ENCODE data around the gene HS6ST1. TPM values are rescaled to one million over a fixed set of nuclear protein-coding genes. Genes with fewer than 3 reads are reported as not detected.
A peak's percentile ranks its signal among the peaks of the same experiment; 100 is the strongest.

The HS6ST1 gene
- total and polyA plus RNA-seq, 7 experiments from 2014 or later: 1.6 to 14.3 (median 11.3) TPM

DNA sequence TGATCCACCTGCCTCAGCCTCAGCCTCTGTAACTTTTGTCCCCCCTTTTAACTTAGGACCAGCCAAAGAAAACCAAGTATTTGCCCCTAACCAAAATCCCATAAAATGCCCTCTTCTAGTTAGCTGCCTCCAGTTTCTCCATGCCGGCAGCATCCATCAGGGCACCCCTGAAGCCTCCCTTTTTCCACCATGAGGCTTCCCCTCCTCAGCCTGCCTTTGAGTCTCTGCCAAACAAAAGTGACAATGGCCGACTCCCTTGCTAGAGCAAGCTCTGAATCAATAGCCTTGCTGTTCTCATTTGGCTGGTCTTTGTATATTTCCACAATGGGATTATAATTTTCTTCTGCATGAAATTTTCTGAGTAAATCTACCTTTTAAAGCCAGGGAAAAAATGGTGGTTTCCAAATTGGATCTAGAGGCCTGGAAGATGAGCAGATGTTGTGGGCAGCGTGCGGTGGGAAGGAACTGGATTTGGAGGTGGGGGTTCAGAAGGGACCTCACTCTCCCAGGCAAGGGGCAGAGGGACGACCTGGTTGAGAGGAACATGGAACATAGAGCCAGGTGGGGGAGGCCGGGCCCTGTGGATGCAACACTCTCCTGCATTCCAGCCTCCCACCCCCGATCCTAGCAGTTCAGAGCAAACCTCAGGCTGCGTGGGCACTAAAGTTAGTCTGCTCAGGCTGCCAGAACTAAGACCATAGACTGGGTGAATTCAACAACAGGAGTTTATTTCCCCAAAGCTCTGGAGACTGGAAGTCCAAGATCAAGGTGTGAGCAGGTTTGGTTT, 80.6 kb downstream of the HS6ST1 start:
- H3K36me3 Mint-ChIP-seq: no peaks in the 10 kb centered on the region
- Histone ChIP-seq H3K4me3 (ENCODE audit: low read length) (no peak overlapping the region), H3K9me3 (ENCODE audit: control insufficient read depth in 2 of 3, low read length in 3 of 3) (no peaks in the 10 kb centered on the region), H3K36me3 (ENCODE audit: control insufficient read depth in 2 of 3, insufficient read depth in 3 of 3, low read length in 3 of 3) (no peaks in the 10 kb centered on the region), H3K27ac (ENCODE audit: low read depth, low read length) (no peak overlapping the region), H3K4me1 (ENCODE audit: control insufficient read depth in 2 of 2, insufficient read depth in 2 of 2, low read length in 2 of 2) (no peaks in the 10 kb centered on the region), H3K27me3 (ENCODE audit: control insufficient read depth in 2 of 2, insufficient read depth in 2 of 2, low read length in 2 of 2) (no peaks in the 10 kb centered on the region)
- H3K27me3 Mint-ChIP-seq: peaks cover 0 to 8% (median 4%) of the 10 kb centered on the region in 5 donors
- H3K4me1 Mint-ChIP-seq: peaks cover 0 to 6% (median 3%) of the 10 kb centered on the region in 7 donors
- DNase-seq (no peak), ATAC-seq (no peak)
- POLR2A ChIA-PET: no interaction called here
- intact Hi-C loops (cut with micrococcal nuclease): loop anchor here in 1 of 2 donors (10.0 kb wide), 1 partner anchor 343 kb away; no protein-coding TSS in a partner anchor
- CTCF ChIA-PET: no interaction called here
- no peaks in the 10 kb centered on the region for H3K9me3 Mint-ChIP-seq
- H3K27ac Mint-ChIP-seq: no peak overlapping the region
- H3K4me3 Mint-ChIP-seq: no peak overlapping the region

DNA sequence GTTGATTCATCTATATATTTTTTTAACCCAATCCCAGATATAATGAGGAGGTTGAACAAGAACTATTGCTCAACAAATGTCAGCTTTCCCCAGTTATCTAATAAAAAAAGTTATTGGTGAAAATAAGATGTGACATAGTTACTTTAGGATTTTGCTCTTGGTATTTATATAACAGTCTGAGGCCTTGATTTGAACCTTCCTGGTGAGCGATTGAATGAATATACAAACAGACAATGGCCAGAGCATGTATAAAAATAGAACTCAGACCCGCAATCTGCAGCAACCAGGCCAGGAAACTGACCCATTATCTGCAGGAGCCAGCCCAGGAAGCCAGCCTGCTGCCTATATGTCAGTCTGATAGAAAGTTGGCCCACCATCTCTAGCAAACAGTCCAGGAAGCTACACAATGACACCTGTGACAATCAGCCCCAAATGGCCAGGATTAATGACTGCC, 81.6 kb downstream of the HS6ST1 start:
- POLR2A ChIA-PET: interaction anchor here (0.6 kb wide), 1 partner anchor 39 kb away, joined by 5 read pairs; no protein-coding TSS in a partner anchor
- peaks cover 0 to 8% (median 4%) of the 10 kb centered on the region in 5 donors for H3K27me3 Mint-ChIP-seq
- Histone ChIP-seq H3K4me3 (ENCODE audit: low read length) (no peak overlapping the region), H3K27ac (ENCODE audit: low read depth, low read length) (no peak overlapping the region), H3K27me3 (ENCODE audit: control insufficient read depth in 2 of 2, insufficient read depth in 2 of 2, low read length in 2 of 2) (no peaks in the 10 kb centered on the region), H3K9me3 (ENCODE audit: control insufficient read depth in 2 of 3, low read length in 3 of 3) (no peaks in the 10 kb centered on the region), H3K36me3 (ENCODE audit: control insufficient read depth in 2 of 3, insufficient read depth in 3 of 3, low read length in 3 of 3) (no peaks in the 10 kb centered on the region), H3K4me1 (ENCODE audit: control insufficient read depth in 2 of 2, insufficient read depth in 2 of 2, low read length in 2 of 2) (no peaks in the 10 kb centered on the region)
- H3K36me3 Mint-ChIP-seq: no peaks in the 10 kb centered on the region
- H3K27ac Mint-ChIP-seq: no peak overlapping the region
- CTCF ChIA-PET: no interaction called here
- intact Hi-C loops (cut with micrococcal nuclease): loop anchor here in 1 of 2 donors (10.0 kb wide), 1 partner anchor 342 kb away; no protein-coding TSS in a partner anchor
- H3K4me3 Mint-ChIP-seq: no peak overlapping the region
- no peak for ATAC-seq
- no peak for DNase-seq
- peaks cover 0 to 6% (median 4%) of the 10 kb centered on the region in 7 donors for H3K4me1 Mint-ChIP-seq
- no peaks in the 10 kb centered on the region for H3K9me3 Mint-ChIP-seq

DNA sequence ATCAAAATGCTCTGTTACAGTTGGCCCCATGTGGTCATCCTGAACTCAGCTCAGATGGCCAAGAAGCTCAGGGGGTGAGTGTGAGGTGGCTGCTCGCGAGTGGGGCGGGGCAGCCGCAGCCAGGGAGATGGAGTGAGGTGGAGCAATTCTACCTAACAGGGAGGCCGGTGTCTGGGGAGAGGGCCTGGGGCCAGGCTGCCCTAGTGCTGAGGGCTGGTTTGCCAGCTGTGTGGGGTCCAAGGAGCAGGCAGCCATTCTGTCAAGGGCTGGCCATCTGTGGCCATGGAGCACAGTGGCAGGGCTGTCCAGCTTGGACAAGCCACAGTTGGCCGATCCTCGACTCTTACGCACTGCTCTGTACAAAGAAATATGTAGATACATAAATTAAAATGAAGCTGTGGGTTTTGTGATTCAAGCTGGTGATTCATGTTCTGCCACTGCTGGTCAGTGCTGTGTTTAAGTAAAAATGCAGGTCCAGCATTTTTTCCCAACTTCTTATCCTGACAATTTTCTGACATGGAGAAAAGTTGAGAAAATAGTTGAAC, 82.1 kb downstream of the HS6ST1 start:
- H3K36me3 ChIP-seq (ENCODE audit: control insufficient read depth in 2 of 3, insufficient read depth in 3 of 3, low read length in 3 of 3): no peaks in the 10 kb centered on the region
- H3K27ac Mint-ChIP-seq: no peak overlapping the region
- H3K27me3 Mint-ChIP-seq: peaks cover 0 to 10% (median 4%) of the 10 kb centered on the region in 5 donors
- H3K27me3 ChIP-seq (ENCODE audit: control insufficient read depth in 2 of 2, insufficient read depth in 2 of 2, low read length in 2 of 2): no peaks in the 10 kb centered on the region
- H3K4me1 ChIP-seq (ENCODE audit: control insufficient read depth in 2 of 2, insufficient read depth in 2 of 2, low read length in 2 of 2): no peaks in the 10 kb centered on the region
- H3K9me3 Mint-ChIP-seq: no peaks in the 10 kb centered on the region
- no peak overlapping the region for H3K4me3 Mint-ChIP-seq
- peaks cover 0 to 6% (median 4%) of the 10 kb centered on the region in 7 donors for H3K4me1 Mint-ChIP-seq
- ChIA-PET CTCF (no interaction called here), POLR2A (interaction anchor here (0.6 kb wide), 1 partner anchor 40 kb away, joined by 5 read pairs; no protein-coding TSS in a partner anchor)
- no peaks in the 10 kb centered on the region for H3K36me3 Mint-ChIP-seq
- H3K27ac ChIP-seq (ENCODE audit: low read depth, low read length): no peak overlapping the region
- ATAC-seq (no peak), DNase-seq (no peak)
- no peak overlapping the region for H3K4me3 ChIP-seq (ENCODE audit: low read length)
- H3K9me3 ChIP-seq (ENCODE audit: control insufficient read depth in 2 of 3, low read length in 3 of 3): no peaks in the 10 kb centered on the region
- intact Hi-C loops (cut with micrococcal nuclease): loop anchor here in 1 of 2 donors (10.0 kb wide), 1 partner anchor 342 kb away; no protein-coding TSS in a partner anchor

DNA sequence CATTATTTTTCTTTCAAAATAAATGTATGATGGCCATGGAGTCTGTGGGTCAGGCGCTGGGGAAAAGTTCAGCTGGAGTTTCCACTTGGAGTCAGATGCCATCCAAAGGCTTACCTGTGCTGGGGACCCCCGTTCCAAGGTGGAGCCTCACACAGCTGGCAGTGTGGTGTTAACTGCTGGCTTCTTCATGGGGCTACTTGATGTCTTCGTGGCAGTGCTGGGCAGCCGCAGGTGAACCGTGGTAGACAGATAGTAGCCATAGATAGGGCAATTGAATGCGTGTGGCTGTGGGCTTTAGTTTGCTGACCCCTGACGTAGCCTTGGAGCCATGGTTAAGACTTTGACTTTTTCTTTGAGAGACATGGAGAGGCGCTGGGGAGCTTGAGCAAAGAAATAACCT, 83.1 kb downstream of the HS6ST1 start:
- ChIA-PET POLR2A (no interaction called here), CTCF (no interaction called here)
- H3K36me3 Mint-ChIP-seq: no peaks in the 10 kb centered on the region
- intact Hi-C loops (cut with micrococcal nuclease): loop anchor here in 1 of 2 donors (10.0 kb wide), 1 partner anchor 341 kb away; no protein-coding TSS in a partner anchor
- Histone ChIP-seq H3K9me3 (ENCODE audit: control insufficient read depth in 2 of 3, low read length in 3 of 3) (no peaks in the 10 kb centered on the region), H3K27ac (ENCODE audit: low read depth, low read length) (no peak overlapping the region), H3K4me3 (ENCODE audit: low read length) (no peak overlapping the region), H3K36me3 (ENCODE audit: control insufficient read depth in 2 of 3, insufficient read depth in 3 of 3, low read length in 3 of 3) (no peaks in the 10 kb centered on the region), H3K4me1 (ENCODE audit: control insufficient read depth in 2 of 2, insufficient read depth in 2 of 2, low read length in 2 of 2) (no peaks in the 10 kb centered on the region), H3K27me3 (ENCODE audit: control insufficient read depth in 2 of 2, insufficient read depth in 2 of 2, low read length in 2 of 2) (no peaks in the 10 kb centered on the region)
- no peaks in the 10 kb centered on the region for H3K9me3 Mint-ChIP-seq
- peaks cover 0 to 6% (median 4%) of the 10 kb centered on the region in 7 donors for H3K4me1 Mint-ChIP-seq
- H3K27ac Mint-ChIP-seq: peak overlapping the region in 1 of 9 donors; percentile 78
- H3K4me3 Mint-ChIP-seq: no peak overlapping the region
- ATAC-seq (no peak), DNase-seq (no peak)
- H3K27me3 Mint-ChIP-seq: peaks cover 0 to 17% (median 4%) of the 10 kb centered on the region in 5 donors

DNA sequence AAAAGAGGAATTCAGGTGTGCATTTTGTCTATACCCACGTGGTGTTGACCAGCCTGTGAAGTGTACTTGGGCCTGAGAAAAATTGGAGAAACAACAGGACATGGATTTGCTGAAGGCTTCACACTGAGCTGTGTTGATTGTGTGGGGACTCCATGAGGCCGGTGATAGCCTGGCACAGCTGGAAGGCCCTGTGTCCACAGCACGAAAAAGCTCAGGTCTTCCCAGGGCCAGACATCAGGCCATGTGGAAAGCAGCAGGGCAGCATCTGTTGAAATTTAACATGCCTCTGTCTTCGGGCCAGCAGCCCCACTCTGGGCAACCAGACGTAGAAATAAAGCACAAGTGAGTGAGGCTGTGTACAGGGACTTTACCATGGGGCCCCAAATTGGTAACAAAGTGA, 84.1 kb downstream of the HS6ST1 start:
- Histone ChIP-seq H3K9me3 (ENCODE audit: control insufficient read depth in 2 of 3, low read length in 3 of 3) (no peaks in the 10 kb centered on the region), H3K4me3 (ENCODE audit: low read length) (no peak overlapping the region), H3K27ac (ENCODE audit: low read depth, low read length) (no peak overlapping the region), H3K36me3 (ENCODE audit: control insufficient read depth in 2 of 3, insufficient read depth in 3 of 3, low read length in 3 of 3) (no peaks in the 10 kb centered on the region), H3K4me1 (ENCODE audit: control insufficient read depth in 2 of 2, insufficient read depth in 2 of 2, low read length in 2 of 2) (no peaks in the 10 kb centered on the region), H3K27me3 (ENCODE audit: control insufficient read depth in 2 of 2, insufficient read depth in 2 of 2, low read length in 2 of 2) (no peaks in the 10 kb centered on the region)
- peaks cover 0 to 6% (median 4%) of the 10 kb centered on the region in 7 donors for H3K4me1 Mint-ChIP-seq
- H3K4me3 Mint-ChIP-seq: peak overlapping the region in 2 of 10 donors; percentile 41
- intact Hi-C loops (cut with micrococcal nuclease): loop anchor here in 1 of 2 donors (5.0 to 10.0 kb wide), 2 partner anchors 83 to 340 kb away; partner anchors contain the start of gene HS6ST1
- no peaks in the 10 kb centered on the region for H3K9me3 Mint-ChIP-seq
- ChIA-PET CTCF (no interaction called here), POLR2A (interaction anchor here (1.1 kb wide), 1 partner anchor 25 kb away, joined by 3 read pairs; no protein-coding TSS in a partner anchor)
- no peak for ATAC-seq
- no peak for DNase-seq
- peaks cover 0 to 21% (median 4%) of the 10 kb centered on the region in 5 donors for H3K27me3 Mint-ChIP-seq
- H3K27ac Mint-ChIP-seq: no peak overlapping the region
- no peaks in the 10 kb centered on the region for H3K36me3 Mint-ChIP-seq

DNA sequence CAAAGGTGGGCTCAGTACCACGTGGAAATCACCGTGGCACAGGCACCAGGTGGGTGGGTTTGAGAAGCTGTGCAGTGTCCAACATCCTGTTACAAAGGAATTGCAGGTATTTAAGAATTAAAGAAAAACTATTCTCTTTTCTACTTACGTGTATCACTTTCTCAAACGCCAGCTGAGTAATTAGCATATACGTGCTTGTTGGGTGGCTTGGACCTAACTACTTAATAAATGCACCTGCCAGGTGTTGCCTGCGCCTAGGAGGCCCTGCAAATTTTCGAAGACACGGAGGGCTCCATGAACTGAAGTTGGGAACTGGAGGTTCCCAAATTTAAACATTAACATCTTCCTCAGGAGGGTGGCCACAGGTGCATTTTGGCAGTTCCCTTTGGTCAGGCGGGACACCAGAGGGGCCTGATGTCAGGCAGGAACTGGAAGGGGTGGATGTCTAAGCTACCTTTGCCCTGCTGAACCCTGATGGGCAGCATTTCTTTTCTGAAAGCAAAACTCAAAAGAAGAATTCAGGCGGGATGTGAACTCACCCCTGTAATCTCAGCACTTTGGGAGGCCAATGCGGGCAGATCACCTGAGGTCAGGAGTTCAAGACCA, 84.8 kb downstream of the HS6ST1 start:
- Histone ChIP-seq H3K36me3 (ENCODE audit: control insufficient read depth in 2 of 3, insufficient read depth in 3 of 3, low read length in 3 of 3) (no peaks in the 10 kb centered on the region), H3K27me3 (ENCODE audit: control insufficient read depth in 2 of 2, insufficient read depth in 2 of 2, low read length in 2 of 2) (no peaks in the 10 kb centered on the region), H3K9me3 (ENCODE audit: control insufficient read depth in 2 of 3, low read length in 3 of 3) (no peaks in the 10 kb centered on the region), H3K4me1 (ENCODE audit: control insufficient read depth in 2 of 2, insufficient read depth in 2 of 2, low read length in 2 of 2) (no peaks in the 10 kb centered on the region), H3K4me3 (ENCODE audit: low read length) (peak overlapping the region; percentile 70), H3K27ac (ENCODE audit: low read depth, low read length) (no peak overlapping the region)
- Mint-ChIP-seq H3K27ac (peak overlapping the region in 1 of 9 donors; percentile 81), H3K27me3 (peaks cover 0 to 21% (median 4%) of the 10 kb centered on the region in 5 donors), H3K4me3 (peak overlapping the region; percentile 74 to 94 (median 86)), H3K36me3 (no peaks in the 10 kb centered on the region), H3K9me3 (no peaks in the 10 kb centered on the region), H3K4me1 (peaks cover 0 to 6% (median 4%) of the 10 kb centered on the region in 7 donors)
- ATAC-seq (no peak), DNase-seq (no peak)
- CTCF ChIA-PET: interaction anchor here (0.7 to 0.8 kb wide), 2 partner anchors 55 to 65 kb away, joined by 3 read pairs; no protein-coding TSS in a partner anchor
- POLR2A ChIA-PET: interaction anchor here (1.1 kb wide), 1 partner anchor 24 kb away, joined by 3 read pairs; no protein-coding TSS in a partner anchor
- intact Hi-C loops (cut with micrococcal nuclease): loop anchor here (1.0 to 10.0 kb wide), 7 partner anchors 37 to 347 kb away; partner anchors contain the start of gene HS6ST1 (in 2 of the 2)
